ENCODE data around the gene C10orf143.
"Not testable (repeated sequence)": the region's sequence is repeated elsewhere in the genome, so short reads cannot be mapped to it uniquely, and the experiment has no call there.

Gene C10orf143

GRCh38 chr10:130027716-130028464, 82.7 kb downstream of the C10orf143 start:
- DNase-seq, result peak; percentile 61

- DNase-seq, result no peak
Measured at GRCh38 chr10:130026670-130027456, 83.8 kb downstream of the C10orf143 start.

- DNase-seq, result no peak
Measured at GRCh38 chr10:130025811-130026485, 84.7 kb downstream of the C10orf143 start.

- DNase-seq, result no peak
Measured at GRCh38 chr10:130025326-130025725, 85.3 kb downstream of the C10orf143 start.

GRCh38 chr10:130024779-130025325, 85.8 kb downstream of the C10orf143 start:
- DNase-seq, result no peak

- not testable (repeated sequence) for DNase-seq
Measured at GRCh38 chr10:130024326-130024725, 86.3 kb downstream of the C10orf143 start.

GRCh38 chr10:130023454-130024230, 87.0 kb downstream of the C10orf143 start:
- no peak for DNase-seq

- DNase-seq, result peak; percentile 93
Measured at GRCh38 chr10:130022511-130023299, 87.9 kb downstream of the C10orf143 start.

- peak; percentile 6 for DNase-seq
Measured at GRCh38 chr10:130022086-130022485, 88.5 kb downstream of the C10orf143 start.

- DNase-seq, result peak; percentile 92
Measured at GRCh38 chr10:130021383-130021950, 89.2 kb downstream of the C10orf143 start.

GRCh38 chr10:130020651-130021382, 89.8 kb downstream of the C10orf143 start:
- peak; percentile 3 for DNase-seq

- DNase-seq, result no peak
Measured at GRCh38 chr10:130018730-130019185, 91.9 kb downstream of the C10orf143 start.

GRCh38 chr10:130018265-130018664, 92.4 kb downstream of the C10orf143 start:
- peak; percentile 69 for DNase-seq

- DNase-seq, result no peak
Measured at GRCh38 chr10:130017631-130018022, 93.0 kb downstream of the C10orf143 start.

- no peak for DNase-seq
Measured at GRCh38 chr10:130016993-130017630, 93.5 kb downstream of the C10orf143 start.

GRCh38 chr10:130016095-130016494, 94.5 kb downstream of the C10orf143 start:
- no peak for DNase-seq

- no peak for DNase-seq
Measured at GRCh38 chr10:130015075-130015695, 95.4 kb downstream of the C10orf143 start.

GRCh38 chr10:130014263-130015074, 96.2 kb downstream of the C10orf143 start:
- DNase-seq, result no peak

Data from EL (cell line).